ENCODE results near the gene SPATS2.

DNA sequence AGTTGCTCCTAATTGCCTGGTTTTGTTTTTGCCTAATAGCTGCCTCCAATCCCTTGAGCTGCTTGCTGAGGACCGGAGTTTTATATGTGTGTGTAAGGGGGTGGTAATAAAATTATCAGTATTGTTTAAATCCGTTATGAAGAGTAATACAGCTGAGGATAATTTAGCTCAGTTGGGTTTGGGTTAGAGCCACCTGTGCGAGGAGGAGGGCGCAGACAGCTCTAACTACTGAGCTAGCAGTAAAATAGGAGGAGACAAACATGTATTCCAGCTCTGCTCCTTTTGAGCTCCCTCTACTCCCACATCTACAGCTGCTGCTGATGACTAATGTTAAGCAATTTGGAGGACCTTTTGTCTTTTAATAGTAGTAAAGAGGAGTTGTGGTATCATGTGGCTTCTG, 61.5 kb downstream of the SPATS2 start:
- TF ChIP-seq CTCF (conservative IDR thresholded peaks at IDR 0.05; ENCODE audit: low read length) (no peak), EZH2phosphoT487 (IDR thresholded peaks at IDR 0.05; ENCODE audit: borderline replicate concordance, low read depth, low read length) (no peak)
